HEK293T (cell line): ENCODE results near the gene ADGRD1.

Experiments used
- BHLHE40 ChIP-seq: fragments of 450-650 bp; IDR thresholded peaks from 2 replicates; pipeline ENCODE4 v1.6.1; 2016; ENCODE audit warnings: mild to moderate bottlenecking, moderate library complexity, borderline replicate concordance
- CTBP1 ChIP-seq: fragments of 450-650 bp; IDR thresholded peaks from 2 replicates; pipeline ENCODE4 v1.6.1; 2016; ENCODE audit warnings: borderline replicate concordance
- ELF4 ChIP-seq: fragments of 450-650 bp; IDR thresholded peaks from 2 replicates; pipeline ENCODE4 v1.6.1; 2017; ENCODE audit warnings: antibody characterized with exemption
- FOXA1 ChIP-seq: fragments of 450-650 bp; IDR thresholded peaks from 2 replicates; pipeline ENCODE4 v1.6.1; 2016; ENCODE audit warnings: mild to moderate bottlenecking
- FOXK2 ChIP-seq: fragments of 450-650 bp; IDR thresholded peaks from 2 replicates; pipeline ENCODE4 v1.6.1; 2016; ENCODE audit warnings: mild to moderate bottlenecking
- FOXM1 ChIP-seq: fragments of 450-650 bp; IDR thresholded peaks from 2 replicates; pipeline ENCODE4 v1.6.1; 2017; ENCODE audit warnings: mild to moderate bottlenecking, borderline replicate concordance
- HDGF ChIP-seq: fragments of 450-650 bp; IDR thresholded peaks from 2 replicates; pipeline ENCODE4 v1.6.1; 2017; ENCODE audit warnings: antibody characterized with exemption, borderline replicate concordance
- L3MBTL2 ChIP-seq: fragments of 450-650 bp; conservative IDR thresholded peaks from 2 replicates; pipeline ENCODE4 v1.6.1; 2016; ENCODE audit warnings: mild to moderate bottlenecking
- LEF1 ChIP-seq: fragments of 450-650 bp; IDR thresholded peaks from 2 replicates; pipeline ENCODE4 v1.6.1; 2017; ENCODE audit warnings: mild to moderate bottlenecking, borderline replicate concordance
- NFRKB ChIP-seq: fragments of 450-650 bp; IDR thresholded peaks from 2 replicates; pipeline ENCODE4 v1.6.1; 2016; ENCODE audit warnings: mild to moderate bottlenecking, moderate library complexity
- SP1 ChIP-seq: fragments of 450-650 bp; IDR thresholded peaks from 2 replicates; pipeline ENCODE4 v1.6.1; 2017
- SUZ12 ChIP-seq: fragments of 450-650 bp; IDR thresholded peaks from 2 replicates; pipeline ENCODE4 v1.6.1; 2016; ENCODE audit warnings: mild to moderate bottlenecking
- ZNF384 ChIP-seq: fragments of 450-650 bp; IDR thresholded peaks from 2 replicates; pipeline ENCODE4 v1.6.1; 2016
- TF ChIP-seq, protein P1 (sequence below): fragments of 450-650 bp; IDR thresholded peaks from 2 replicates; pipeline ENCODE4 v1.6.1; 2016

DNA sequence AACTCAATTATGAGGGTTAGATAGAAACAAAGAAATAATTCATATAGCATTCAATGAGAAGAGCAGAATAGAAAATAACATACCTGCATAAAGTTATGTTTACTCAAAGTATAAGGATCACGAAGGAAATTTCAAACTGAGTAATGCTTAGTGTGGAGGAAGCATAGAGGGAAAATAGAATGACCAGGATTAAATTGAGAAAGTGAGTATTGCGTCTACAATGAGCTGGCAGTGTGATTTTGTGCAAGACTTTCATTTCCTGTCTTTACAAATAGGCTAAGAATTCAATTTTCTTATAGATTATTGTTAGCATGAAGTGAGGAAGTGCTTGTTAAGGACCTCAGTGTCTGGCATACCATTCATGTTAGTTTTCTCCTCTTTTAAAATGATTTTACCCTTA is 12.0 kb downstream of the ADGRD1 start:
- TF ChIP-seq ZNF384 (no peak), BHLHE40 (no peak), SP1 (no peak), FOXM1 (no peak), LEF1 (no peak), FOXA1 (no peak), L3MBTL2 (no peak), SUZ12 (no peak), NFRKB (no peak), HDGF (no peak), ELF4 (no peak), FOXK2 (no peak), CTBP1 (no peak)
- TF ChIP-seq, protein P1, sequence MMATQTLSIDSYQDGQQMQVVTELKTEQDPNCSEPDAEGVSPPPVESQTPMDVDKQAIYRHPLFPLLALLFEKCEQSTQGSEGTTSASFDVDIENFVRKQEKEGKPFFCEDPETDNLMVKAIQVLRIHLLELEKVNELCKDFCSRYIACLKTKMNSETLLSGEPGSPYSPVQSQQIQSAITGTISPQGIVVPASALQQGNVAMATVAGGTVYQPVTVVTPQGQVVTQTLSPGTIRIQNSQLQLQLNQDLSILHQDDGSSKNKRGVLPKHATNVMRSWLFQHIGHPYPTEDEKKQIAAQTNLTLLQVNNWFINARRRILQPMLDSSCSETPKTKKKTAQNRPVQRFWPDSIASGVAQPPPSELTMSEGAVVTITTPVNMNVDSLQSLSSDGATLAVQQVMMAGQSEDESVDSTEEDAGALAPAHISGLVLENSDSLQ: no peak
